ENCODE data around the gene PRDM10.

DNA sequence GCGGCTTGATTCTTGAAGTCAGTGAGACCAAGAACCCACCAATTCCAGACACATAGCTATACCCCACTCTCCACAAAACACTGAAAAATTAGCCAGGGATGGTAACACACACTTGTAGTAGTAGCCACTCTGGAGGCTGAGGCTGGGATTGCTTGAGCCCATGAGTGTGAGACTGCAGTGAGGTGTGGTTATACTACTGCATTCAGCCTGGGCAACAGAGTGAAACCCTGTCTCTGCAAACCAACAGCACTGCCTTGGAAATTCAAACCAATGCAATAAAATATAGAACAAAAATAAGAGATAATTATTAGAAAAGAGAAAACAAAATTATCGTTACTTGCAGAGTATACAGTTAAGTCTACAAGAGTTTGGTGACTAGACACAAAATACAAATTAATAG lies 20.2 kb upstream of the PRDM10 start:
- TF ChIP-seq, protein P1, sequence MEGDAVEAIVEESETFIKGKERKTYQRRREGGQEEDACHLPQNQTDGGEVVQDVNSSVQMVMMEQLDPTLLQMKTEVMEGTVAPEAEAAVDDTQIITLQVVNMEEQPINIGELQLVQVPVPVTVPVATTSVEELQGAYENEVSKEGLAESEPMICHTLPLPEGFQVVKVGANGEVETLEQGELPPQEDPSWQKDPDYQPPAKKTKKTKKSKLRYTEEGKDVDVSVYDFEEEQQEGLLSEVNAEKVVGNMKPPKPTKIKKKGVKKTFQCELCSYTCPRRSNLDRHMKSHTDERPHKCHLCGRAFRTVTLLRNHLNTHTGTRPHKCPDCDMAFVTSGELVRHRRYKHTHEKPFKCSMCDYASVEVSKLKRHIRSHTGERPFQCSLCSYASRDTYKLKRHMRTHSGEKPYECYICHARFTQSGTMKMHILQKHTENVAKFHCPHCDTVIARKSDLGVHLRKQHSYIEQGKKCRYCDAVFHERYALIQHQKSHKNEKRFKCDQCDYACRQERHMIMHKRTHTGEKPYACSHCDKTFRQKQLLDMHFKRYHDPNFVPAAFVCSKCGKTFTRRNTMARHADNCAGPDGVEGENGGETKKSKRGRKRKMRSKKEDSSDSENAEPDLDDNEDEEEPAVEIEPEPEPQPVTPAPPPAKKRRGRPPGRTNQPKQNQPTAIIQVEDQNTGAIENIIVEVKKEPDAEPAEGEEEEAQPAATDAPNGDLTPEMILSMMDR (conservative IDR thresholded peaks at IDR 0.05; ENCODE audit: low read depth, low read length) = no peak
- no peak for TF ChIP-seq EZH2 (IDR thresholded peaks at IDR 0.05; ENCODE audit: borderline replicate concordance, low read depth, low read length, poor library complexity, severe bottlenecking)

Measured in A673 (cell line).